Vagina (tissue), 2 donors: ENCODE measurements around the gene PARS2. TPM values are rescaled to one million over a fixed set of nuclear protein-coding genes. Genes with fewer than 3 reads are reported as not detected.
A peak's percentile ranks its signal among the peaks of the same experiment; 100 is the strongest.

Experiments used
- DNase-seq, 2 donors: peaks; one replicate each; pipeline ENCODE4 v3.0.0-alpha.2; 2017; ENCODE audit errors: extremely low spot score in 2 of 2
- H3K27ac ChIP-seq: fragments of 200-600 bp; sonication (generic); one replicate; pipeline ENCODE4 v1.5.1; 2019
- H3K27me3 ChIP-seq: fragments of 200-600 bp; sonication (generic); one replicate; pipeline ENCODE4 v1.5.1; 2019
- H3K36me3 ChIP-seq, 2 donors: fragments of 200-600 bp; sonication (generic); one replicate each; pipeline ENCODE4 v1.5.1; 2017 to 2019
- H3K4me1 ChIP-seq: fragments of 200-600 bp; sonication (generic); one replicate; pipeline ENCODE4 v1.5.1; 2019
- H3K4me3 ChIP-seq, 2 donors: fragments of 200-600 bp; sonication (generic); 1 replicate in 1 of 2; 2 replicates in 1 of 2; pipeline ENCODE4 v1.5.1; 2016 to 2019
- H3K9me3 ChIP-seq: fragments of 200-600 bp; sonication (generic); one replicate; pipeline ENCODE4 v1.5.1; 2019
- POLR2A ChIP-seq, 2 donors: fragments of 450-650 bp; IDR thresholded peaks; one replicate each; pipeline ENCODE4 v1.6.1; 2017; ENCODE audit warnings: antibody characterized with exemption in 2 of 2, mild to moderate bottlenecking in 2 of 2, moderate library complexity in 2 of 2
- POLR2AphosphoS5 ChIP-seq, 2 donors: sonication (generic); formaldehyde crosslinking; IDR thresholded peaks; one replicate each; pipeline ENCODE4 v1.9.0; 2017; ENCODE audit warnings: antibody characterized with exemption in 2 of 2, mild to moderate bottlenecking in 2 of 2, low read depth in 1 of 2; ENCODE audit not compliant: insufficient read depth in 1 of 2
- intact Hi-C: fragments of 100-400 bp; cut with DNase I; formaldehyde crosslinking; loops from one replicate; pipeline ENCODE4 v1.15.1; 2023
- total RNA-seq: library from RNA; depleted of rRNA; stranded (reverse); fragments of >200 nt; gene quantifications from one replicate; pipeline ENCODE4 v1.2.3, GENCODE V29; 2016
- TF ChIP-seq, protein P1 (sequence below), 3 experiments: fragments of 450-650 bp in 2 of 3; fragments of 200-600 bp in 1 of 3; sonication (generic) in 1 of 3; IDR thresholded peaks; one replicate each; pipeline ENCODE4 v1.5.1; 2017 to 2019; ENCODE audit warnings: antibody characterized with exemption in 3 of 3, mild to moderate bottlenecking in 2 of 3, moderate library complexity in 2 of 3

The PARS2 gene
- total RNA-seq, 1 donor from 2014 or later = 5.2 TPM

DNA sequence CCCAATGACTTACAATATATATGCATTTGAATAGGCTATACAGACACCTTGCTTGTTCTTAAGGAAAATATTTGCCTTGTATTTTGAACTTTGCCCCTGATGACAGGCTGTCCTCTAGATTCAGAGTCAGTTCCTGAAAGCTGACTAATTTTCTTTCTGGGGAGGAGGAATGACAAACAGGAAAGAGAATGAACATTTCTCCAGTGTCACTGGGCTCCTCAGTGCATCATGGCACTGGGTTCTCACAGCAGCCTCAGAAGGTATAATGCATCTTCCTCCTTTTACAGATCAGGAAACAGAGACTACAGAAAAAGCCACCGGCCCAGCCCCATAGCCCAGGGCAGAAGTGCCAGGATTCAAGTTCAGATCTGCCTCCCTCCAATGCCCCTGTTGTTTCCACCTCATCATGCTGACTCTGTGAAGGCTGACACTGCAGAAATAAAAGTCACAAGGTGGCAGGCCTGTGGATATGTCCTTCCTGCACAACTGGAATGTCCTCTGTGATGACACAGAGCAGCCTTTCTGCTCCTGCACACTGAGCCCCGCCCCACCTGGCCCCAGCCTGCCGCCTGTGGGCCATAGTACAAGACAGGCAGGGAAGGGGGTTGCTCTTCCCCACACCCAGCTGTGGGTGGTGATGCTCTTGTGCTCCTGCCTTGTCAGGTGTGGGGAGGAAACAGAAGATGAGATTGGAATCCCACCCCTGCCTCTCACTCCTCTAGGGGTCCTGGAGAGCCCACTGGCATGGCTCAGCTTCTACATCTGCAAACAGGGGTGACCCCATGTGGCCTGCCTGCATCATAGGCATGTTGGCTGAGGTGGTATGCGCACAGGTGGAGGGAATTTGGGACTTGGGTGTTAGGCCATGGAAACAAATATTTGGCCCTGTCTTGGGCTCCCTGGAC is 30.4 kb upstream of the PARS2 start:
- Histone ChIP-seq H3K4me1 (peaks cover 26% of the 10 kb centered on the region), H3K27ac (no peak overlapping the region), H3K9me3 (no peaks in the 10 kb centered on the region), H3K27me3 (no peaks in the 10 kb centered on the region), H3K36me3 (no peaks in the 10 kb centered on the region), H3K4me3 (no peak overlapping the region)
- DNase-seq = no peak
- TF ChIP-seq, protein P1, sequence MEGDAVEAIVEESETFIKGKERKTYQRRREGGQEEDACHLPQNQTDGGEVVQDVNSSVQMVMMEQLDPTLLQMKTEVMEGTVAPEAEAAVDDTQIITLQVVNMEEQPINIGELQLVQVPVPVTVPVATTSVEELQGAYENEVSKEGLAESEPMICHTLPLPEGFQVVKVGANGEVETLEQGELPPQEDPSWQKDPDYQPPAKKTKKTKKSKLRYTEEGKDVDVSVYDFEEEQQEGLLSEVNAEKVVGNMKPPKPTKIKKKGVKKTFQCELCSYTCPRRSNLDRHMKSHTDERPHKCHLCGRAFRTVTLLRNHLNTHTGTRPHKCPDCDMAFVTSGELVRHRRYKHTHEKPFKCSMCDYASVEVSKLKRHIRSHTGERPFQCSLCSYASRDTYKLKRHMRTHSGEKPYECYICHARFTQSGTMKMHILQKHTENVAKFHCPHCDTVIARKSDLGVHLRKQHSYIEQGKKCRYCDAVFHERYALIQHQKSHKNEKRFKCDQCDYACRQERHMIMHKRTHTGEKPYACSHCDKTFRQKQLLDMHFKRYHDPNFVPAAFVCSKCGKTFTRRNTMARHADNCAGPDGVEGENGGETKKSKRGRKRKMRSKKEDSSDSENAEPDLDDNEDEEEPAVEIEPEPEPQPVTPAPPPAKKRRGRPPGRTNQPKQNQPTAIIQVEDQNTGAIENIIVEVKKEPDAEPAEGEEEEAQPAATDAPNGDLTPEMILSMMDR (IDR thresholded peaks at IDR 0.05) = no peak
- TF ChIP-seq POLR2A (IDR thresholded peaks at IDR 0.05) (no peak), POLR2AphosphoS5 (IDR thresholded peaks at IDR 0.05; ENCODE audit: insufficient read depth in 1 of 2, low read depth in 1 of 2) (peak; percentile 37 to 64)
- intact Hi-C loops = no loop called here

DNA sequence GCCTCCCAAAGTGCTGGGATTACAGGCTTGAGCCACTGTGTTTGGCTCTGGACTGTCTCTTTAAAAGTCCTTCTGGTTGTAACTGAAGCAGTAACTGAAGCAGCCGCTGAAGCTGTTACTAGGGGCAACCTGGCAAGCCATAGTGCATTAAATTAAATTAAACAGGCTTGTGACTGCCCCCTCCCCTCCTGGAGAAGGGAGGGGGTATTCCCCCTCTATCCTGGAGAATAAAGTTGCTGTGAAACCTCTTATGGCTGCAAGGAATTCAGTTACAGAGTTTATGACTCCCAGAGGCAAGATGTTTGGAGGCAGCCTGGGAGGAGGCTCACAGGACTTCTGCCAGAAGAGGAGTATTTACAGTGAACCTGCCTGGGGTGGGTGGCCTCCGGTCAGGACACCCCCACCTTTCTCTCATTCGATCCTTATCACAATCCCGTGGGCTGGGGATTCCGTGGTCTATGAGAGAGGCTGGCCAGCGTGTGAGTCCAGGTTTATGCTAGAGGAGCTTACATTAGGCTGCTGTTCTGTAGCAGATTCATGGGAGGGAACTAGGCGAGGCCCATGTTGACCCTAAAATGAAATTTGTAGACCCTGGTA is 28.5 kb upstream of the PARS2 start:
- TF ChIP-seq POLR2AphosphoS5 (IDR thresholded peaks at IDR 0.05; ENCODE audit: insufficient read depth in 1 of 2, low read depth in 1 of 2) = peak in 1 of 2 donors; percentile 46
- TF ChIP-seq POLR2A (IDR thresholded peaks at IDR 0.05) = no peak
- TF ChIP-seq, protein P1 (IDR thresholded peaks at IDR 0.05) = no peak
- peaks cover 15% of the 10 kb centered on the region for H3K4me1 ChIP-seq
- no peaks in the 10 kb centered on the region for H3K9me3 ChIP-seq
- no peak for DNase-seq
- H3K4me3 ChIP-seq = no peak overlapping the region
- intact Hi-C loops = no loop called here
- no peaks in the 10 kb centered on the region for H3K36me3 ChIP-seq
- no peaks in the 10 kb centered on the region for H3K27me3 ChIP-seq
- H3K27ac ChIP-seq = peak overlapping the region; percentile 38

DNA sequence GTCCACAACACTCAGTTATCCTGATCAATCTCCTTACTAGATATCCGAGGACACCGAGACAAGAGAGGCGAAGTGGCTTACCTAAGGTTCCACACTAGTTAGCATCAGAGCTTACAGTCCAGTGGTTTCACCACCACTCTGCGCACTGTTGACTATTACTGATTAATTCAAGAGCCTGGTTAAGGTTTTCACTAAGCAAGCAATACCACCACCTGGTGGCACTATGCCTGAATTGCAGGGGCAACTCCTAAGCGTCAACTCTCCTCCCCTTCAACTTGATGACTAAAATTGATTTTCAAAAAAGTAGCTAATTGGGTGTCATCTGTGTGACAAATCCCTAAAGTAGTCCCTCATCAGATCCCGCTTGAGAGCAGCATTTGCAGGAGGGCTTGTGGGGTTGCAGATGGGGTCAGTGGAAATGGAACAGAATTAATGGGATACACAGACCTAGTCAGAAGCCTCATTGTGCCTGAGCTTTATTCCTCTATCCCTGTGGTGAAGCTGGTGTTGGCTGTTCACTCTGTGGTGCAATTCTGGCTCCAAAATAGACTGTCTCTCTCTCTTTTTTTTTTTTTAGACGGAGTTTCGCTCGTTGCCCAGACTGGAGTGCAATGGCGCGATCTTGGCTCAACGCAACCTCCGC is 27.7 kb upstream of the PARS2 start:
- Histone ChIP-seq H3K4me3 (no peak overlapping the region), H3K27me3 (no peaks in the 10 kb centered on the region), H3K27ac (peak overlapping the region; percentile 38), H3K9me3 (no peaks in the 10 kb centered on the region), H3K36me3 (no peaks in the 10 kb centered on the region), H3K4me1 (peaks cover 15% of the 10 kb centered on the region)
- TF ChIP-seq POLR2A (IDR thresholded peaks at IDR 0.05) (no peak), POLR2AphosphoS5 (IDR thresholded peaks at IDR 0.05; ENCODE audit: insufficient read depth in 1 of 2, low read depth in 1 of 2) (no peak)
- TF ChIP-seq, protein P1 (IDR thresholded peaks at IDR 0.05) = no peak
- intact Hi-C loops = no loop called here
- DNase-seq = no peak

DNA sequence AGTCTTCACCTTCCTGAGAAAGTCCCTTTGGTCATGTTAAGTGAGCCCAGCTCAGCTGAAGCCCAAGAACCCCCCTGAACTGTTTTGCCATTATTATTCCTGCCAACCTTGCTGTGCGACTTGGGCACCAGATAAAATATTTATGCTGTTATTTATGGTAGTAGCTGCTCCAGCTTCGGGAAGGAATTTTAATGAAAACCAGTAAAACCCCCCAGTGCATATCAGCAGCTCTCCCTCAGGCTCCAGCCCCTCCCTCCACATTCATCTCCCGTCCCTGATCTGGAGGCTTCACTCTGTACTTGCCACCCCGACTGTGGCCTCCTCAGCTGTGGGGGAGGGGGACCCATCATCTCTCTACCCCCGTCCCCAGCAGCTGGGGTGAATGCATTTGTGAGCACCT is 24.1 kb upstream of the PARS2 start:
- no peak for TF ChIP-seq POLR2A (IDR thresholded peaks at IDR 0.05)
- TF ChIP-seq, protein P1 (IDR thresholded peaks at IDR 0.05) = no peak
- TF ChIP-seq POLR2AphosphoS5 (IDR thresholded peaks at IDR 0.05; ENCODE audit: insufficient read depth in 1 of 2, low read depth in 1 of 2) = no peak
- H3K36me3 ChIP-seq = no peaks in the 10 kb centered on the region
- intact Hi-C loops = no loop called here

More for the DNA sequence above, 24.1 kb upstream of the PARS2 start:
- no peak for DNase-seq
- Histone ChIP-seq H3K9me3 (no peaks in the 10 kb centered on the region), H3K4me1 (peaks cover 14% of the 10 kb centered on the region), H3K27me3 (no peaks in the 10 kb centered on the region), H3K27ac (no peak overlapping the region), H3K4me3 (no peak overlapping the region)
